ENCODE data around the gene MYOT. TPM values are rescaled to one million over a fixed set of nuclear protein-coding genes. Genes with fewer than 3 reads are reported as not detected.
A peak's percentile ranks its signal among the peaks of the same experiment; 100 is the strongest.

Gene MYOT, protein sequence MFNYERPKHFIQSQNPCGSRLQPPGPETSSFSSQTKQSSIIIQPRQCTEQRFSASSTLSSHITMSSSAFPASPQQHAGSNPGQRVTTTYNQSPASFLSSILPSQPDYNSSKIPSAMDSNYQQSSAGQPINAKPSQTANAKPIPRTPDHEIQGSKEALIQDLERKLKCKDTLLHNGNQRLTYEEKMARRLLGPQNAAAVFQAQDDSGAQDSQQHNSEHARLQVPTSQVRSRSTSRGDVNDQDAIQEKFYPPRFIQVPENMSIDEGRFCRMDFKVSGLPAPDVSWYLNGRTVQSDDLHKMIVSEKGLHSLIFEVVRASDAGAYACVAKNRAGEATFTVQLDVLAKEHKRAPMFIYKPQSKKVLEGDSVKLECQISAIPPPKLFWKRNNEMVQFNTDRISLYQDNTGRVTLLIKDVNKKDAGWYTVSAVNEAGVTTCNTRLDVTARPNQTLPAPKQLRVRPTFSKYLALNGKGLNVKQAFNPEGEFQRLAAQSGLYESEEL
- total RNA-seq (2021; fragmentation: NEBNext Ultra II Directional; extraction: Animal tissue kit (Norgen Biotek cat#: 25700)), result not detected
- long read RNA-seq, result 0 reads

DNA sequence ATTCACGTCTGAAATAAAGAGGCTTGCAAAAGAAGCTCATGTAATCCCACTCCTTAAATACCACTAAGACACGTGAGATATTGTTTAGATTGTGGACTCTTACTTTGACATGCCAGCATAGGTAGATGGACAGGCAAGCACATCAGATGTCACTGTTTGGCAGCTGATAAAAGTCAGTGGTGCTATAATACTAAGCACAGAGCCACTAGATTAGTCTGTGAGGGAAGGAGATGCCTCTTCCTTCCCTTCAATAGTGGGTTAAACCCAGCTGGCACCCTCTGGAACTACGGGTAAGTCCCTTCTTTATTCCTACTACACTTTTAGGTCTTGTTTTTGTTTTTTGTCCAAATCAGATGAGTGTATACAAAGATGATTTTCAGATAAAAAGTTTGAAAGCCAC is at the start of gene MYOT:
TSS of gene MYOT (plus strand) at position 197 of the 400 bp plus-strand sequence. CDS start 2,792 bp downstream, outside the sequence.
- no peaks in the 10 kb centered on the region for H3K9me3 Mint-ChIP-seq
- TF ChIP-seq, protein P1, sequence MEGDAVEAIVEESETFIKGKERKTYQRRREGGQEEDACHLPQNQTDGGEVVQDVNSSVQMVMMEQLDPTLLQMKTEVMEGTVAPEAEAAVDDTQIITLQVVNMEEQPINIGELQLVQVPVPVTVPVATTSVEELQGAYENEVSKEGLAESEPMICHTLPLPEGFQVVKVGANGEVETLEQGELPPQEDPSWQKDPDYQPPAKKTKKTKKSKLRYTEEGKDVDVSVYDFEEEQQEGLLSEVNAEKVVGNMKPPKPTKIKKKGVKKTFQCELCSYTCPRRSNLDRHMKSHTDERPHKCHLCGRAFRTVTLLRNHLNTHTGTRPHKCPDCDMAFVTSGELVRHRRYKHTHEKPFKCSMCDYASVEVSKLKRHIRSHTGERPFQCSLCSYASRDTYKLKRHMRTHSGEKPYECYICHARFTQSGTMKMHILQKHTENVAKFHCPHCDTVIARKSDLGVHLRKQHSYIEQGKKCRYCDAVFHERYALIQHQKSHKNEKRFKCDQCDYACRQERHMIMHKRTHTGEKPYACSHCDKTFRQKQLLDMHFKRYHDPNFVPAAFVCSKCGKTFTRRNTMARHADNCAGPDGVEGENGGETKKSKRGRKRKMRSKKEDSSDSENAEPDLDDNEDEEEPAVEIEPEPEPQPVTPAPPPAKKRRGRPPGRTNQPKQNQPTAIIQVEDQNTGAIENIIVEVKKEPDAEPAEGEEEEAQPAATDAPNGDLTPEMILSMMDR (IDR thresholded peaks at IDR 0.05), result no peak
- H3K27ac Mint-ChIP-seq, result no peak within 1 kb of the TSS
- H3K36me3 Mint-ChIP-seq (ENCODE audit: low read depth), result no peaks in the 10 kb centered on the region
- no peak within 1 kb of the TSS for H3K4me3 Mint-ChIP-seq
- H3K4me1 Mint-ChIP-seq (ENCODE audit: low read depth), result no peaks in the 10 kb centered on the region
- H3K27me3 Mint-ChIP-seq (ENCODE audit: insufficient read depth), result peaks cover 11% of the 10 kb centered on the region
- DNase-seq, result no peak

DNA sequence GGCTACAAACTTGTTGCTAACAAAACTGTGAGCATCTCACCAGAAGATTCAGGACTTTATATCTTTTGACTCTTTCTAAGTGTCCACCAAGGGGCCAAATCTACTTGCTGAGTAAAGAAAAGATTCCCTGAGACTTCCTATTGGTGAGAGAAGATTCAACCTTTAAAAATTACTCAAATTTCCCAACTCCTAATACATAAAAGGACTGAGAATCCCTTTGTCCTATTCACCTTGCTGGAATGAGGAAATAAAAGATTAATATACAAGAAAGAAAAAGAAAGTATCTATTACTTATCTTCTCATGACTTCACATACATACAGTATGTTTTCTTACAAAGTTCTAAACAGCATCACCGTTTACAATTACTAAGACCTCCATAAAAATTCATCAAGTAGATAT is 47.9 kb upstream of the MYOT start:
- H3K27ac Mint-ChIP-seq, result no peak overlapping the region
- no peaks in the 10 kb centered on the region for H3K9me3 Mint-ChIP-seq
- H3K36me3 Mint-ChIP-seq (ENCODE audit: low read depth), result no peaks in the 10 kb centered on the region
- DNase-seq, result no peak
- TF ChIP-seq, protein P1 (IDR thresholded peaks at IDR 0.05), result no peak
- H3K4me1 Mint-ChIP-seq (ENCODE audit: low read depth), result no peaks in the 10 kb centered on the region
- no peak overlapping the region for H3K4me3 Mint-ChIP-seq
- peaks cover 14% of the 10 kb centered on the region for H3K27me3 Mint-ChIP-seq (ENCODE audit: insufficient read depth)

DNA sequence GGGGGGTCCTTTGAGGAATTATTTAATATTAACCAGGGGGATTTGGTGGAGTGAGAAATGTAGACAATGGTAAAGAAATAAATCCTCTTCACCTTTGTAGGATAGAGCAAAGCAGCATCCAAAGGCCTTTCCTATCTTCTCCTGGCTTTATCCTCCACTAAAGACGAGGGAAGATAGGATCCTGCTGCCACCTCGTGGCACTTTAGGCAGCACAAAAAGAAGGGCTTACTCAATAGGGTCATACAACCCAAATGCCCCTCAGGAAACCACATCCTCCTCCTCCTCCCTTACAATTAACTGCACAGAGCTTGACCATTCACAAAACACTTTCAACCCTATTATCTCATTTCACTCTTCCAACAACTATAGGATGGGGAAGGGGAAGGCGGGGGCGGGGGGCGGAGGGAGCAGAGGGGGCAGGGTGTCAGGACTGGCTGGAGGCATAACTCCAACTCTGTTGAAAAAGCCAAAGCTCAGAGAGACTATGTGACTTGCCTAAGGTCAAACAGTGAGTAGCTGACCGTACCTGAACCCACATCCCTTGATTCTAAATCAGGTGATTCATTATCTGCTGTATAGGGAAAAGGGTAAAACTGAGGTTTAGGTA is 45.4 kb upstream of the MYOT start:
- TF ChIP-seq, protein P1 (IDR thresholded peaks at IDR 0.05), result peak; percentile 62
- Mint-ChIP-seq H3K27ac (no peak overlapping the region), H3K27me3 (ENCODE audit: insufficient read depth) (peaks cover 23% of the 10 kb centered on the region), H3K9me3 (peaks cover 4% of the 10 kb centered on the region; the same call in 1 of the 2 replicates), H3K4me1 (ENCODE audit: low read depth) (no peaks in the 10 kb centered on the region), H3K36me3 (ENCODE audit: low read depth) (no peaks in the 10 kb centered on the region), H3K4me3 (no peak overlapping the region)
- DNase-seq, result peak; percentile 28

DNA sequence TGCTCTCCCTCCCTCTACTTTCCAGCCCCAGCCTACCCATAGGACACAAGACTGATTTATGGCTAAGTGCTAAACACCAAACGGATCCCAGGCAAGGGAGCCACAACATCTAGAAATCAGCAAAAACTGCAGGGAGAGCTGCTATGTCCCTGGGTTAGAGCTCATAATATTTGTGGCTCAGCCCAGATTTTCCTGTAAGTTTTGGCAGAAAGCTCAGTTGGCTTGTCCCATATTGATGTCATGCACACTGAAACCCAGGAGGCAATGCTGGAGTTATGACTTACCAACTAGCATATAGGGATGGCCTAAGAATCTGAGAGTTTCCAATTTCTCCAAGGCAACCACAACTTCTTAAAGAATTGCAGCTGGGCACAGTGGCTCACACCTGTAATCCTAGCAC is 44.7 kb upstream of the MYOT start:
- Mint-ChIP-seq H3K4me3 (no peak overlapping the region), H3K9me3 (peaks cover 4% of the 10 kb centered on the region; the same call in 1 of the 2 replicates), H3K27ac (no peak overlapping the region), H3K27me3 (ENCODE audit: insufficient read depth) (peaks cover 23% of the 10 kb centered on the region), H3K4me1 (ENCODE audit: low read depth) (no peaks in the 10 kb centered on the region), H3K36me3 (ENCODE audit: low read depth) (no peaks in the 10 kb centered on the region)
- no peak for DNase-seq
- TF ChIP-seq, protein P1 (IDR thresholded peaks at IDR 0.05), result no peak

DNA sequence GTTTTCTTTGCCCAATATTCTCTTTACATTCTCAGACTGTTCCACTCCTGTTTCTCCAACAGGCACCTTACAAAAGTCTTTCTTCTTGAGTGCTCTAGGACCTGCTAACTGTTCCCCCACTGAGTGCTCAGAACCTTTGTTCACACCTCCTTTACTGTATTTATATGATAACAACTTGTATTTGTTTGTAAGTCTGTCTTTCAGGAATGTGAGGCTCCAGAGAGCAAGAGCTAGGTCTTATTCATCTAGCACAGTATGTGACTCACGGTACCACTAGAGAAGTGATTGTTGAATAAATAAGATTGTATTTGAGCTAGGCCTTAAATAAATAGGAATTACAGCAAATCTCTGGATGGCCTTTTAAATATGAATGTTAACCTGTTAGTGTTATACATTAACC is 42.5 kb upstream of the MYOT start:
- DNase-seq, result no peak
- no peaks in the 10 kb centered on the region for H3K36me3 Mint-ChIP-seq (ENCODE audit: low read depth)

More for the DNA sequence above, 42.5 kb upstream of the MYOT start:
- H3K27me3 Mint-ChIP-seq (ENCODE audit: insufficient read depth), result peaks cover 25% of the 10 kb centered on the region
- TF ChIP-seq, protein P1 (IDR thresholded peaks at IDR 0.05), result no peak
- H3K27ac Mint-ChIP-seq, result no peak overlapping the region
- H3K4me1 Mint-ChIP-seq (ENCODE audit: low read depth), result no peaks in the 10 kb centered on the region
- no peak overlapping the region for H3K4me3 Mint-ChIP-seq
- peaks cover 4% of the 10 kb centered on the region; the same call in 1 of the 2 replicates for H3K9me3 Mint-ChIP-seq

All from HFFc6 (cell line).